HG03108 (cell line): ENCODE measurements around the gene CDK16.
"Not testable (repeated sequence)": the region's sequence is repeated elsewhere in the genome, so short reads cannot be mapped to it uniquely, and the experiment has no call there.

ENCODE experiments used
- ATAC-seq: cut with Tn5 transposase; IDR thresholded peaks from one replicate; pipeline ENCODE4 v1.9.1; 2021; ENCODE audit warnings: moderate library complexity; ENCODE audit not compliant: unreplicated experiment

Gene CDK16

DNA sequence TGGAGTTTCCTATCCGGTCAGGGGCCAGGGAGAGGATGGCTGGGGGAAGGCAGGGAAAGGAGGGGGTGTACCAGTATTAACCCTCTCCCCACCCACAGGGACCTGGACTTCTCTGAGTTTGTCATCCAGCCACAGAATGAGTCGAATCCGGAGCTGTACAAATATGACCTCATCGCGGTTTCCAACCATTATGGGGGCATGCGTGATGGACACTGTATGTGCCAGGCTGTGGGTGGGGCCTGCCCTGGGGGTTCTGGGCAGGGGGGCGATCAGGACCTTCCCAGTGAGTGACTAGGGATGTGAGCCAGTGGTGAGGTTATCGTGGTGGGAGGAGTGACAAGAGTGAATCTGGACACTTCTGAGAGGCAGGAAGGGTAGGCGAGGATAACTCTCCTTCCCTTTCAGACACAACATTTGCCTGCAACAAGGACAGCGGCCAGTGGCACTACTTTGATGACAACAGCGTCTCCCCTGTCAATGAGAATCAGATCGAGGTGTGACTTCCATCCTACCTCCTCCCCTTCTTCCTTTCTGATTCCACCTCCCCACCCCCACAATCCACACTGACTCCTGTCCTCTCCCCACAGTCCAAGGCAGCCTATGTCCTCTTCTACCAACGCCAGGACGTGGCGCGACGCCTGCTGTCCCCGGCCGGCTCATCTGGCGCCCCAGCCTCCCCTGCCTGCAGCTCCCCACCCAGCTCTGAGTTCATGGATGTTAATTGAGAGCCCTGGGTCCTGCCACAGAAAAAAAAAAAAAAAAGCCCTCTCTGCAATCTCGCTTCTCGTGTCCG, 28.9 kb downstream of the CDK16 start:
- ATAC-seq = no peak

- no peak for ATAC-seq
Measured at GRCh38 chrX:47247999-47248320, 29.5 kb downstream of the CDK16 start.

GRCh38 chrX:47248576-47248975, 30.1 kb downstream of the CDK16 start:
- no peak for ATAC-seq

- no peak for ATAC-seq
Measured at GRCh38 chrX:47250017-47250347, 31.5 kb downstream of the CDK16 start.

DNA sequence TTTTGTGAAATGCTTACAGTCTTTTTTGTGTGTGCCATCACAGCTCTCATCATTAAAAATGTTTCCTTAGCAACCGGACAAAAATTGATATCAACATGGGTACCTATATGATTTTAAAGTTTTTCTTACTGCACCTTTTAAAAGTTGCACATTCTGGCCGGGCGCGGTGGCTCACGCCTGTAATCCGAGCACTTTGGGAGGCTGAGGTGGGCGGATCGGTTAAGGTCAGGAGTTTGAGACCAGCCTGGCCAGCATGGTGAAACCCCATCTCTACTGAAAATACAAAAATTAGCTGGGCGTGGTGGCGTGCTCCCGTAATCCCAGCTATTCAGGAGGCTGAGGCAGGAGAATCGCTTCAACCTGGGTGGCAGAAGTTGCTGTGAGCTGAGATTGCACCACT, 39.1 kb downstream of the CDK16 start:
- not testable (repeated sequence) for ATAC-seq

- no peak for ATAC-seq
Measured at GRCh38 chrX:47264483-47265173, 46.1 kb downstream of the CDK16 start.

DNA sequence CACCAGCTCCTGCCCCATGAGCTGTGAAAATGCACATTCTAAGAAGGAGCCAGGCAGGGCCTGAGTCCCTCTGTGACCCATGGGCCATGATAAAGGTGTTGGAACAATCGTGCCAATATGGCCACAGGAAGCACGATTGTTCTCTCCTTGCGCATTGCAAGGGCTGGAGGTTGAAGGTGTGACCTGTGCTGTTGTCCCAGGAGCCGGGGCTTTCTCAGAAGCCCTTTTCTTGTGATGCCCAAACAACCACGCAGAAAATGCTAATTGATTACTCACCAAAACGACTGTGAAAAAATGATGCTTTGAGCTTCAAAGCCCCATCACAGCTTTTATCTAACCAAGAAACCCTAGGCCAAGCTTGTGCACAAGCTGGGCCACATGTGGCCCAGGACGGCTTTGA, 48.2 kb downstream of the CDK16 start:
- ATAC-seq = no peak

DNA sequence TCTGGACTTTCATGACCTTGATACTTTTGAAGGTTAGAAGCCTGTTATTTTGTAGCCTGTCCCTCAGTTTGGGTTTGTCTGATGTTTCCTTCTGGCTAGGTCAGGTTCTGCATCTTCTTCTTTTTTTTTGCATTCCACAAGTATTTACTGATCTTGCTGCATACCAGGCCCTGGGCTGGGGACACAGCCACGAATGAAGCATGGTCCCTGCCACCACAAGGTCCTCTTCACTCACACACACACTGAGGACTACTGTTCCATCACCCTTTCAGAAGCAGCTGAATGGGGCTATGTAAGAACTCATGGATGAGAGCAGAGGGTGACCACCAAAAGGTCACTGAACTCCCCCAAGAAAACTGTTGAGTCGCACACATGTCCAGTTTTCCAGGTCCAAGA, 53.5 kb downstream of the CDK16 start:
- no peak for ATAC-seq

DNA sequence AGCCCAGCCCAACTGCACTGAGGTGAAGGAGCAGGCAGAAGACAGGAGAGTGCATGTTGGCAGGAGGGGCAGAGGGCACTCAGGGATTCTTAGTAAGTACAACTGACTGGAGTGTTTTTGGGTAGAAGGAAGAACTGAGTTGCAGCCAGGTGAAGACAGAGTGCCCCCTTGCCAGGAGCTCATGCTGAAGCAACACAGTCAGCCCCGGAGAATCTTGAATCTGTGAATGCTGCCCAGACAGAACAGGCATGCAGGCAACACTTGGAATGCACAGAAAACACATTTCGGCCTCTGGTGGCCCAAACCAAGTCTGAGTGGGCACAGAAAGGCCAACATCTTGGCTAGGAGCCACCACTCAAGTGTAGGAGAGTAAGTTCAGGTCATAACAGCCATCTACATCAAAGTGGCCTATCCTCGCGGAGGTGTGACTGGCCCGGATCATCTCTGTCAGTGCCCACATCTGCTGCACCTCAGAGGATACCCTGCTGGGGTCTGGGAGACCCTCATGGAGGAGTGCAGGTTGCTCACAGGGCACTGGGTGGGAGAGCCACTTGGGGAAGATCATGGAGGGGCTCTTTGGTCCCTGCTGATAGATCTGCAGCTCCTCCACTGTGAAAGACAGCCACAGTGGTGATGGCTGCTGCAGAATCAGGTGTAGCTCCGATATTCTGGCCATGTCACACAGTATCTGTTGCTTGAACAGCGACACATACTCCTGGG, 54.7 kb downstream of the CDK16 start:
- ATAC-seq = no peak

GRCh38 chrX:47278691-47279090, 60.2 kb downstream of the CDK16 start:
- no peak for ATAC-seq
